Neural cell (in vitro differentiated cells): ENCODE data around the gene TSEN54. TPM values are rescaled to one million over a fixed set of nuclear protein-coding genes. Genes with fewer than 3 reads are reported as not detected.

ENCODE experiments used
- H2AFZ ChIP-seq: fragments of 200-600, 300-800 bp; sonication (generic), shearing (Covaris generic); 2 replicates; pipeline ENCODE4 v1.6.0; 2014; ENCODE audit warnings: low read depth, mild to moderate bottlenecking, antibody characterized with exemption, low read length, moderate library complexity
- H3F3A ChIP-seq: fragments of 200-600 bp; shearing (Covaris generic); 2 replicates; pipeline ENCODE4 v1.6.1; 2016; ENCODE audit warnings: mild to moderate bottlenecking, moderate library complexity, mixed read lengths, antibody characterized with exemption, low read length; ENCODE audit not compliant: insufficient read depth, poor library complexity, severe bottlenecking
- H3K27ac ChIP-seq: fragments of 200-600, 300-800 bp; sonication (generic), shearing (Covaris generic); 2 replicates; pipeline ENCODE4 v1.5.1; 2014; ENCODE audit warnings: mild to moderate bottlenecking, low read length, moderate library complexity
- H3K27me3 ChIP-seq: fragments of 300-800, 200-600 bp; sonication (generic), shearing (Covaris generic); 2 replicates; pipeline ENCODE4 v1.6.0; 2014; ENCODE audit warnings: mild to moderate bottlenecking, low read depth, low read length, moderate library complexity; ENCODE audit not compliant: insufficient read depth
- H3K36me3 ChIP-seq: fragments of 300-800, 200-600 bp; sonication (generic), shearing (Covaris generic); 2 replicates; pipeline ENCODE4 v1.5.1; 2014; ENCODE audit warnings: mild to moderate bottlenecking, antibody characterized with exemption, low read length, moderate library complexity; ENCODE audit not compliant: insufficient read depth
- H3K4me2 ChIP-seq: fragments of 300-800, 200-600 bp; sonication (generic), shearing (Covaris generic); 2 replicates; pipeline ENCODE4 v1.6.0; 2014; ENCODE audit warnings: mild to moderate bottlenecking, low read length
- H3K4me3 ChIP-seq: fragments of 300-800, 200-600 bp; sonication (generic), shearing (Covaris generic); 2 replicates; pipeline ENCODE4 v1.5.1; 2014; ENCODE audit warnings: mild to moderate bottlenecking, low read length, moderate library complexity
- H3K79me2 ChIP-seq: fragments of 200-600 bp; shearing (Covaris generic); replicated peaks from 2 replicates; pipeline ENCODE4 v1.6.0; 2014; ENCODE audit warnings: mild to moderate bottlenecking, low read length, moderate library complexity; ENCODE audit not compliant: insufficient read depth
- H3K9ac ChIP-seq: fragments of 300-800, 200-600 bp; sonication (generic), shearing (Covaris generic); 2 replicates; pipeline ENCODE4 v1.6.1; 2016; ENCODE audit warnings: mild to moderate bottlenecking, low read length, mixed read lengths
- H3K9me2 ChIP-seq: fragments of 200-600 bp; shearing (Covaris generic); 2 replicates; pipeline ENCODE4 v1.6.1; 2016; ENCODE audit warnings: mild to moderate bottlenecking, low read length, mixed read lengths; ENCODE audit not compliant: insufficient read depth
- H3K9me3 ChIP-seq: fragments of 200-600, 300-800 bp; sonication (generic), shearing (Covaris generic); 2 replicates; pipeline ENCODE4 v1.6.1; 2016; ENCODE audit warnings: mild to moderate bottlenecking, mixed run types, low read length, moderate library complexity, mixed read lengths
- H4K20me1 ChIP-seq: fragments of 200-600 bp; shearing (Covaris generic); 2 replicates; pipeline ENCODE4 v1.6.1; 2016; ENCODE audit warnings: mild to moderate bottlenecking, mixed run types; ENCODE audit not compliant: insufficient read depth
- EP300 ChIP-seq: fragments of 450-650 bp; conservative IDR thresholded peaks from 2 replicates; pipeline ENCODE4 v1.6.1; 2014; ENCODE audit warnings: antibody characterized with exemption, mild to moderate bottlenecking, moderate library complexity; ENCODE audit not compliant: poor library complexity, severe bottlenecking
- EZH2 ChIP-seq: fragments of 200-600, 300-800 bp; shearing (Covaris generic), sonication (generic); IDR thresholded peaks from 2 replicates; pipeline ENCODE4 v1.6.1; 2014; ENCODE audit warnings: antibody characterized with exemption, low read length, borderline replicate concordance, mild to moderate bottlenecking; ENCODE audit not compliant: insufficient read depth, poor library complexity, severe bottlenecking
- MXI1 ChIP-seq: fragments of 450-650 bp; conservative IDR thresholded peaks from 2 replicates; pipeline ENCODE4 v1.6.1; 2014; ENCODE audit warnings: antibody characterized with exemption, mild to moderate bottlenecking; ENCODE audit not compliant: poor library complexity, severe bottlenecking
- POLR2AphosphoS5 ChIP-seq: IDR thresholded peaks from 2 replicates; pipeline ENCODE4 v1.6.1; 2012
- RAD21 ChIP-seq: fragments of 450-650 bp; conservative IDR thresholded peaks from 2 replicates; pipeline ENCODE4 v1.6.1; 2014; ENCODE audit warnings: antibody characterized with exemption, mild to moderate bottlenecking, moderate library complexity
- SMC3 ChIP-seq: fragments of 450-650 bp; conservative IDR thresholded peaks from 2 replicates; pipeline ENCODE4 v1.6.1; 2014; ENCODE audit warnings: antibody characterized with exemption, mild to moderate bottlenecking, moderate library complexity; ENCODE audit not compliant: poor library complexity
- TAF1 ChIP-seq: IDR thresholded peaks from 2 replicates; pipeline ENCODE4 v1.6.1; 2012; ENCODE audit warnings: low read depth
- polyA plus RNA-seq: library from polyadenylated mRNA; depleted of rRNA; stranded (reverse); fragments of >200 nt; gene quantifications from 2 replicates; pipeline ENCODE4 v1.2.3, GENCODE V29; 2014
- TF ChIP-seq, protein P1 (sequence below): fragments of 450-650 bp; IDR thresholded peaks from 2 replicates; pipeline ENCODE4 v1.5.1; 2014; ENCODE audit warnings: antibody characterized with exemption, mild to moderate bottlenecking, moderate library complexity; ENCODE audit not compliant: poor library complexity, severe bottlenecking
- TF ChIP-seq, protein P2 (sequence below): IDR thresholded peaks from 2 replicates; pipeline ENCODE4 v1.6.1; 2012; ENCODE audit warnings: borderline replicate concordance

The TSEN54 gene
- polyA plus RNA-seq, 1 donor from 2014 or later = 32.2 TPM

DNA sequence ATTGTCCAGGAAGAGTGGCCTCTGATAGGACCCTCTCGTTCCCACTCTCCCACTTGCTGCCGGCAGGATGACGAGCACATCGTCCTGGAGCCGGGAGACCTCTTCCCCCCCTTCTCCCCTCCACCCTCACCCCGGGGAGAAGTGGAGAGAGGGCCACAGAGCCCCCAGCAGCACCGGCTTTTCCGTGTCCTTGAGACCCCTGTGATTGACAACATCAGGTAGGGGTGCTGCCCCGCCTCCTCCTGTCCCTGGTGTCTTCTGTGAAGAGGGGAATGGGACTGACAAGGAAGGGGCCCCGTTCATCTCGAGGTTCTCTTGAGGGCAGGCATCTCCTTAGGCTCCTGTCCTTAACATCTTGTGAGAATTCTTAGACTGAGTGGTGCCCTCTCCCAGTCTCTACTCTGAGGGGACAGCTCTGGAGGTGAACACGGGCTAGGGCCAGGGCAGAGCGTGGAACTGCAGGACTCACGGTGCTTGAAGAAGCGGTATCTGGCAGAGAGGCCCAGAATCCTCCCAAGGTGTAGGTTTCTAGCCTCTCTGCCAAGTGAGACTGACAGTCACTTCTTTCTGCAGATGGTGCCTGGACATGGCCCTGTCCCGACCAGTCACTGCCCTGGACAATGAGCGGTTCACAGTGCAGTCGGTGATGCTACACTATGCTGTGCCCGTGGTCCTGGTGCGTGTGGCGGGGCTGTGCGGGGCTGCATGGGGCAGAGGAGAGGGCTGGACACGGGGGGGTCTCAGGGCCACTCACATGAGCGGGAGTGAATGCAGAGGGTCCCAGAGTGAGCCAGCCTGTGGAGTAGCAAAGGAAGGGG lies 27.4 kb upstream of the TSEN54 start:
- Histone ChIP-seq H3K79me2 (no peaks in the 10 kb centered on the region), H3K4me3 (no peak overlapping the region), H3K4me2 (no peak overlapping the region), H3K27me3 (no peaks in the 10 kb centered on the region), H3K9me3 (no peaks in the 10 kb centered on the region), H4K20me1 (no peaks in the 10 kb centered on the region), H3F3A (no peaks in the 10 kb centered on the region), H3K9me2 (no peaks in the 10 kb centered on the region), H3K9ac (no peak overlapping the region), H3K36me3 (no peaks in the 10 kb centered on the region), H3K27ac (no peak overlapping the region), H2AFZ (no peak overlapping the region)
- TF ChIP-seq TAF1 (no peak), MXI1 (no peak), RAD21 (no peak), POLR2AphosphoS5 (no peak), SMC3 (no peak), EZH2 (no peak), EP300 (no peak)
- TF ChIP-seq, protein P1, sequence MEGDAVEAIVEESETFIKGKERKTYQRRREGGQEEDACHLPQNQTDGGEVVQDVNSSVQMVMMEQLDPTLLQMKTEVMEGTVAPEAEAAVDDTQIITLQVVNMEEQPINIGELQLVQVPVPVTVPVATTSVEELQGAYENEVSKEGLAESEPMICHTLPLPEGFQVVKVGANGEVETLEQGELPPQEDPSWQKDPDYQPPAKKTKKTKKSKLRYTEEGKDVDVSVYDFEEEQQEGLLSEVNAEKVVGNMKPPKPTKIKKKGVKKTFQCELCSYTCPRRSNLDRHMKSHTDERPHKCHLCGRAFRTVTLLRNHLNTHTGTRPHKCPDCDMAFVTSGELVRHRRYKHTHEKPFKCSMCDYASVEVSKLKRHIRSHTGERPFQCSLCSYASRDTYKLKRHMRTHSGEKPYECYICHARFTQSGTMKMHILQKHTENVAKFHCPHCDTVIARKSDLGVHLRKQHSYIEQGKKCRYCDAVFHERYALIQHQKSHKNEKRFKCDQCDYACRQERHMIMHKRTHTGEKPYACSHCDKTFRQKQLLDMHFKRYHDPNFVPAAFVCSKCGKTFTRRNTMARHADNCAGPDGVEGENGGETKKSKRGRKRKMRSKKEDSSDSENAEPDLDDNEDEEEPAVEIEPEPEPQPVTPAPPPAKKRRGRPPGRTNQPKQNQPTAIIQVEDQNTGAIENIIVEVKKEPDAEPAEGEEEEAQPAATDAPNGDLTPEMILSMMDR = no peak
- TF ChIP-seq, protein P2, sequence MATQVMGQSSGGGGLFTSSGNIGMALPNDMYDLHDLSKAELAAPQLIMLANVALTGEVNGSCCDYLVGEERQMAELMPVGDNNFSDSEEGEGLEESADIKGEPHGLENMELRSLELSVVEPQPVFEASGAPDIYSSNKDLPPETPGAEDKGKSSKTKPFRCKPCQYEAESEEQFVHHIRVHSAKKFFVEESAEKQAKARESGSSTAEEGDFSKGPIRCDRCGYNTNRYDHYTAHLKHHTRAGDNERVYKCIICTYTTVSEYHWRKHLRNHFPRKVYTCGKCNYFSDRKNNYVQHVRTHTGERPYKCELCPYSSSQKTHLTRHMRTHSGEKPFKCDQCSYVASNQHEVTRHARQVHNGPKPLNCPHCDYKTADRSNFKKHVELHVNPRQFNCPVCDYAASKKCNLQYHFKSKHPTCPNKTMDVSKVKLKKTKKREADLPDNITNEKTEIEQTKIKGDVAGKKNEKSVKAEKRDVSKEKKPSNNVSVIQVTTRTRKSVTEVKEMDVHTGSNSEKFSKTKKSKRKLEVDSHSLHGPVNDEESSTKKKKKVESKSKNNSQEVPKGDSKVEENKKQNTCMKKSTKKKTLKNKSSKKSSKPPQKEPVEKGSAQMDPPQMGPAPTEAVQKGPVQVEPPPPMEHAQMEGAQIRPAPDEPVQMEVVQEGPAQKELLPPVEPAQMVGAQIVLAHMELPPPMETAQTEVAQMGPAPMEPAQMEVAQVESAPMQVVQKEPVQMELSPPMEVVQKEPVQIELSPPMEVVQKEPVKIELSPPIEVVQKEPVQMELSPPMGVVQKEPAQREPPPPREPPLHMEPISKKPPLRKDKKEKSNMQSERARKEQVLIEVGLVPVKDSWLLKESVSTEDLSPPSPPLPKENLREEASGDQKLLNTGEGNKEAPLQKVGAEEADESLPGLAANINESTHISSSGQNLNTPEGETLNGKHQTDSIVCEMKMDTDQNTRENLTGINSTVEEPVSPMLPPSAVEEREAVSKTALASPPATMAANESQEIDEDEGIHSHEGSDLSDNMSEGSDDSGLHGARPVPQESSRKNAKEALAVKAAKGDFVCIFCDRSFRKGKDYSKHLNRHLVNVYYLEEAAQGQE = no peak

DNA sequence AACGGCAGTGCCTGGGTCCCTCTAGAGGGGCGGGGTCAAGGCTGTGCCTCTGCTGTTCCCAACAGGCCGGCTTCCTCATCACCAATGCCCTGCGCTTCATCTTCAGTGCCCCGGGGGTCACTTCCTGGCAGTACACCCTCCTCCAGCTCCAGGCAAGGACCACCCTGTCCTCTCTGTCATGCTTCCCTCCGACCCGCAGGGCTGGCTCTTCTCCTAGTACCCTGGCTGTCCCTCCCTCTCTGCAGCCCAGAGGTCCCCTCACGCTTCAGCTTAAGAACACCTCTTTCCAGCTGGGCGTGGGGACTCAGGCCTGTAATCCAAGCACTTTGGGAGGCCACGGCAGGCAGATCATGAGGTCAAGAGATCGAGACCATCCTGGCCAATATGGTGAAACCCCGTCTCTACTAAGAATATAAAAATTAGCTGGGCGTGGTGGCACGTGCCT lies 26.8 kb upstream of the TSEN54 start:
- Histone ChIP-seq H4K20me1 (no peaks in the 10 kb centered on the region), H3K9ac (no peak overlapping the region), H3K4me2 (no peak overlapping the region), H3K36me3 (no peaks in the 10 kb centered on the region), H3K9me2 (no peaks in the 10 kb centered on the region), H3K79me2 (no peaks in the 10 kb centered on the region), H3K27ac (no peak overlapping the region), H3K27me3 (no peaks in the 10 kb centered on the region), H3K4me3 (no peak overlapping the region), H2AFZ (no peak overlapping the region), H3K9me3 (no peaks in the 10 kb centered on the region), H3F3A (no peaks in the 10 kb centered on the region)
- TF ChIP-seq TAF1 (no peak), EP300 (no peak)
- TF ChIP-seq, protein P2 = no peak
